CD14-positive monocyte (primary cell): Measurements from ENCODE around the gene SMARCB1. TPM values are rescaled to one million over a fixed set of nuclear protein-coding genes. Genes with fewer than 3 reads are reported as not detected.

Experiments used
- DNase-seq, 3 donors: peaks; one replicate each; pipeline ENCODE4 v3.0.0-alpha.2; 2011 to 2022
- H2AFZ ChIP-seq: 2 replicates; pipeline ENCODE4 v1.6.0; 2012; ENCODE audit warnings: mild to moderate bottlenecking, low read depth, low read length, inconsistent platforms; ENCODE audit not compliant: insufficient read depth, poor library complexity, severe bottlenecking
- H3K27ac ChIP-seq, 2 donors: 1 replicate in 1 of 2; 2 replicates in 1 of 2; pipeline ENCODE4 v1.5.1; 2012 to 2013; ENCODE audit warnings: low read length in 2 of 2, control low read depth in 1 of 2, inconsistent platforms in 1 of 2, low read depth in 1 of 2, mild to moderate bottlenecking in 1 of 2
- H3K27me3 ChIP-seq, 2 donors: one replicate each; pipeline versions ENCODE4 v1.6.0 to v1.6.1; 2011 to 2013; ENCODE audit warnings: low read length in 2 of 2; ENCODE audit not compliant: control insufficient read depth in 2 of 2, insufficient read depth in 2 of 2
- H3K36me3 ChIP-seq, 2 donors: replicated peaks in 1 of 2; 1 replicate in 1 of 2; 2 replicates in 1 of 2; pipeline versions ENCODE4 v1.5.1 to v1.6.1; 2012 to 2013; ENCODE audit warnings: low read length in 2 of 2, control low read depth in 1 of 2, inconsistent platforms in 1 of 2, mild to moderate bottlenecking in 1 of 2; ENCODE audit not compliant: insufficient read depth in 2 of 2, control insufficient read depth in 1 of 2
- H3K4me1 ChIP-seq, 2 donors: 1 replicate in 1 of 2; 2 replicates in 1 of 2; pipeline versions ENCODE4 v1.5.1 to v1.6.1; 2012 to 2013; ENCODE audit warnings: low read length in 2 of 2, control low read depth in 1 of 2, inconsistent platforms in 1 of 2, mild to moderate bottlenecking in 1 of 2, moderate library complexity in 1 of 2; ENCODE audit not compliant: insufficient read depth in 2 of 2, control insufficient read depth in 1 of 2
- H3K4me2 ChIP-seq: replicated peaks from 2 replicates; pipeline ENCODE3; 2012; ENCODE audit warnings: low read length, moderate library complexity, mild to moderate bottlenecking; ENCODE audit not compliant: poor library complexity, severe bottlenecking; ENCODE audit errors: extremely low read depth
- H3K4me3 ChIP-seq, 3 experiments: fragments of 200-600 bp in 1 of 3; sonication (generic) in 1 of 3; replicated peaks in 1 of 3; 1 replicate in 2 of 3; 2 replicates in 1 of 3; pipeline ENCODE4 v1.5.1; 2011 to 2013; ENCODE audit warnings: low read length in 3 of 3, mild to moderate bottlenecking in 3 of 3, control low read depth in 2 of 3, low read depth in 2 of 3, inconsistent platforms in 1 of 3, moderate library complexity in 1 of 3
- H3K79me2 ChIP-seq: 2 replicates; pipeline ENCODE4 v1.6.0; 2012; ENCODE audit warnings: mild to moderate bottlenecking, control low read depth, inconsistent platforms, low read length, moderate library complexity; ENCODE audit not compliant: insufficient read depth
- H3K9ac ChIP-seq: 2 replicates; pipeline ENCODE4 v1.6.0; 2017; ENCODE audit warnings: low read length, mild to moderate bottlenecking; ENCODE audit not compliant: insufficient read depth, poor library complexity, severe bottlenecking
- H3K9me3 ChIP-seq, 2 donors: replicated peaks in 1 of 2; 1 replicate in 1 of 2; 2 replicates in 1 of 2; pipeline versions ENCODE4 v1.5.1 to v1.6.1; 2012 to 2013; ENCODE audit warnings: low read length in 2 of 2, control low read depth in 1 of 2; ENCODE audit not compliant: control insufficient read depth in 1 of 2, insufficient read depth in 1 of 2
- H4K20me1 ChIP-seq: 2 replicates; pipeline ENCODE4 v1.6.0; 2012; ENCODE audit warnings: mild to moderate bottlenecking, low read length, control low read depth, moderate library complexity; ENCODE audit not compliant: insufficient read depth
- H3K27ac Mint-ChIP-seq, 7 donors: one replicate each; pipeline ENCODE4 v1.8.0; 2020; ENCODE audit warnings: mild to moderate bottlenecking in 7 of 7, mixed read lengths in 7 of 7, moderate library complexity in 6 of 7, inconsistent platforms in 2 of 7
- H3K27me3 Mint-ChIP-seq, 3 donors: one replicate each; pipeline ENCODE4 v1.8.0; 2021 to 2022; ENCODE audit warnings: low read depth in 3 of 3, mild to moderate bottlenecking in 3 of 3, mixed read lengths in 3 of 3, moderate library complexity in 3 of 3, inconsistent platforms in 1 of 3
- H3K36me3 Mint-ChIP-seq, 2 donors: one replicate each; pipeline ENCODE4 v1.8.0; 2020; ENCODE audit warnings: mixed read lengths in 2 of 2, inconsistent platforms in 1 of 2, mild to moderate bottlenecking in 1 of 2
- H3K4me1 Mint-ChIP-seq: one replicate; pipeline ENCODE4 v1.8.0; 2020; ENCODE audit warnings: mild to moderate bottlenecking, mixed read lengths
- H3K4me3 Mint-ChIP-seq, 2 donors: one replicate each; pipeline ENCODE4 v1.8.0; 2020; ENCODE audit warnings: mild to moderate bottlenecking in 2 of 2, mixed read lengths in 2 of 2, moderate library complexity in 1 of 2
- H3K9me3 Mint-ChIP-seq, 7 donors: one replicate each; pipeline ENCODE4 v1.8.0; 2020 to 2022; ENCODE audit warnings: mixed read lengths in 7 of 7, mild to moderate bottlenecking in 6 of 7, moderate library complexity in 6 of 7, inconsistent platforms in 2 of 7
- CTCF ChIP-seq: fragments of 200-600 bp; IDR thresholded peaks from one replicate; pipeline ENCODE4 v1.8.0; 2022; ENCODE audit warnings: antibody characterized with exemption, mild to moderate bottlenecking
- WGBS: methylation state at CpG from one replicate; pipeline ENCODE4 v1.1.5; 2013; ENCODE audit warnings: missing lambda C conversion rate; ENCODE audit not compliant: insufficient coverage; 5-methylcytosine and 5-hydroxymethylcytosine counted together
- intact Hi-C, 2 donors: fragments of 100-400 bp; cut with micrococcal nuclease; formaldehyde crosslinking; loops; one replicate each; pipeline versions ENCODE4 v1.15.0 to v1.15.1; 2023
- polyA plus RNA-seq, 3 donors: library from polyadenylated mRNA; depleted of rRNA in 1 of 3; unstranded in 2 of 3; stranded (reverse) in 1 of 3; fragments of 300-500 nt in 2 of 3; fragments of >200 nt in 1 of 3; fragmentation: Illumina TruSeq in 2 of 3; gene quantifications; 1 replicate in 2 of 3; 2 replicates in 1 of 3; pipeline ENCODE4 v1.2.3, GENCODE V29; 2012 to 2021

Gene SMARCB1
- polyA plus RNA-seq, 3 donors: 30.3 to 71.8 (median 31.5) TPM

- Histone ChIP-seq H3K4me1 (peaks cover 17 to 20% of the 10 kb centered on the region in 2 donors), H3K27me3 (peaks cover 0 to 5% of the 10 kb centered on the region in 2 donors), H3K79me2 (no peaks in the 10 kb centered on the region), H3K4me3 (no peak overlapping the region), H2AFZ (no peak overlapping the region), H3K9ac (no peak overlapping the region), H3K36me3 (no peaks in the 10 kb centered on the region), H4K20me1 (no peaks in the 10 kb centered on the region), H3K27ac (no peak overlapping the region), H3K4me2 (no peak overlapping the region), H3K9me3 (no peaks in the 10 kb centered on the region)
- no peaks in the 10 kb centered on the region for H3K36me3 Mint-ChIP-seq
- H3K27me3 Mint-ChIP-seq: peaks cover 8 to 12% (median 10%) of the 10 kb centered on the region in 3 donors
- H3K9me3 Mint-ChIP-seq: peaks cover 0 to 2% (median 0%) of the 10 kb centered on the region in 7 donors
- peaks cover 16% of the 10 kb centered on the region for H3K4me1 Mint-ChIP-seq
- H3K27ac Mint-ChIP-seq: no peak overlapping the region
- no peak overlapping the region for H3K4me3 Mint-ChIP-seq
- TF ChIP-seq CTCF: no peak
- WGBS: 61% methylated on average over 7 of the region's 9 CpGs
- intact Hi-C loops: loop anchor here in 1 of 2 donors (5.0 kb wide), 1 partner anchor 298 kb away; no protein-coding TSS in a partner anchor
- DNase-seq: no peak
Observed at GRCh38 chr22:23845265-23846080, 58.7 kb downstream of the SMARCB1 start.

GRCh38 chr22:23846081-23846469, 59.3 kb downstream of the SMARCB1 start:
- intact Hi-C loops: loop anchor here in 1 of 2 donors (5.0 kb wide), 1 partner anchor 299 kb away; no protein-coding TSS in a partner anchor
- Mint-ChIP-seq H3K27me3 (peaks cover 8 to 12% (median 10%) of the 10 kb centered on the region in 3 donors), H3K36me3 (no peaks in the 10 kb centered on the region), H3K9me3 (peaks cover 0 to 2% (median 0%) of the 10 kb centered on the region in 7 donors), H3K27ac (no peak overlapping the region), H3K4me1 (peaks cover 16% of the 10 kb centered on the region), H3K4me3 (no peak overlapping the region)
- Histone ChIP-seq H2AFZ (no peak overlapping the region), H3K9ac (no peak overlapping the region), H4K20me1 (no peaks in the 10 kb centered on the region), H3K4me1 (peaks cover 17 to 20% of the 10 kb centered on the region in 2 donors), H3K27me3 (peaks cover 0 to 5% of the 10 kb centered on the region in 2 donors), H3K4me2 (no peak overlapping the region), H3K36me3 (no peaks in the 10 kb centered on the region), H3K79me2 (no peaks in the 10 kb centered on the region), H3K4me3 (no peak overlapping the region), H3K27ac (no peak overlapping the region), H3K9me3 (no peaks in the 10 kb centered on the region)
- DNase-seq: no peak
- WGBS: 66% methylated on average over 4 of the region's 7 CpGs
- TF ChIP-seq CTCF: no peak
